Ammon's horn (tissue), 1 donor: ENCODE results near the gene EFCAB6.

Source experiments
- DNase-seq: peaks from one replicate; pipeline ENCODE4 v3.0.0-alpha.2; 2016; ENCODE audit warnings: low spot score

EFCAB6 gene

GRCh38 chr22:43528601-43529360, 283.3 kb downstream of the EFCAB6 start:
- DNase-seq = no peak

GRCh38 chr22:43526946-43527345, 285.2 kb downstream of the EFCAB6 start:
- no peak for DNase-seq

- DNase-seq = no peak
These were observed 285.9 kb downstream of the EFCAB6 start for GRCh38 chr22:43526117-43526655.

- no peak for DNase-seq
These were observed 290.4 kb downstream of the EFCAB6 start for GRCh38 chr22:43521716-43522115.

GRCh38 chr22:43520632-43521039, 291.5 kb downstream of the EFCAB6 start:
- no peak for DNase-seq

- DNase-seq = no peak
These were observed 295.0 kb downstream of the EFCAB6 start for GRCh38 chr22:43516996-43517635.

- no peak for DNase-seq
These were observed 295.7 kb downstream of the EFCAB6 start for GRCh38 chr22:43516386-43516785.

- DNase-seq = no peak
These were observed 296.2 kb downstream of the EFCAB6 start for GRCh38 chr22:43515902-43516301.

GRCh38 chr22:43515411-43515810, 296.7 kb downstream of the EFCAB6 start:
- DNase-seq = no peak

- no peak for DNase-seq
These were observed 297.5 kb downstream of the EFCAB6 start for GRCh38 chr22:43514476-43515157.

GRCh38 chr22:43512279-43512678, 299.8 kb downstream of the EFCAB6 start:
- no peak for DNase-seq

- no peak for DNase-seq
These were observed 300.7 kb downstream of the EFCAB6 start for GRCh38 chr22:43511276-43511910.

- DNase-seq = no peak
These were observed 301.6 kb downstream of the EFCAB6 start for GRCh38 chr22:43510281-43511070.

- no peak for DNase-seq
These were observed 302.8 kb downstream of the EFCAB6 start for GRCh38 chr22:43509337-43509736.

- no peak for DNase-seq
These were observed 303.6 kb downstream of the EFCAB6 start for GRCh38 chr22:43508489-43508888.

GRCh38 chr22:43507235-43507634, 304.9 kb downstream of the EFCAB6 start:
- DNase-seq = no peak

GRCh38 chr22:43506487-43506886, 305.6 kb downstream of the EFCAB6 start:
- no peak for DNase-seq

GRCh38 chr22:43505896-43506295, 306.2 kb downstream of the EFCAB6 start:
- no peak for DNase-seq

GRCh38 chr22:43505423-43505822, 306.7 kb downstream of the EFCAB6 start:
- DNase-seq = no peak

- DNase-seq = no peak
These were observed 307.3 kb downstream of the EFCAB6 start for GRCh38 chr22:43504666-43505261.

GRCh38 chr22:43504068-43504467, 308.0 kb downstream of the EFCAB6 start:
- DNase-seq = no peak
